Kidney epithelial cell (primary cell): Measurements from ENCODE around the gene LPCAT1. TPM values are rescaled to one million over a fixed set of nuclear protein-coding genes. Genes with fewer than 3 reads are reported as not detected.

ENCODE experiments used
- DNase-seq: peaks from one replicate; pipeline ENCODE4 v3.0.0-alpha.2; 2010; ENCODE audit warnings: low read depth
- H3K27me3 ChIP-seq: 2 replicates; pipeline ENCODE4 v1.6.0; 2011; ENCODE audit warnings: low read length; ENCODE audit not compliant: control insufficient read depth, insufficient read depth
- H3K36me3 ChIP-seq: 2 replicates; pipeline ENCODE4 v1.5.1; 2011; ENCODE audit warnings: low read length; ENCODE audit not compliant: control insufficient read depth, insufficient read depth
- H3K4me3 ChIP-seq: 2 replicates; pipeline ENCODE4 v1.5.1; 2011; ENCODE audit warnings: low read depth, mild to moderate bottlenecking, control low read depth, low read length
- CTCF ChIP-seq: IDR thresholded peaks from 2 replicates; pipeline ENCODE4 v1.5.1; 2011; ENCODE audit warnings: mild to moderate bottlenecking, moderate library complexity, low read length, control low read depth, inconsistent platforms; ENCODE audit not compliant: insufficient read depth, poor library complexity, severe bottlenecking
- total RNA-seq: library from RNA; depleted of rRNA; stranded (reverse); fragments of >200 nt; gene quantifications from 2 replicates; pipeline ENCODE4 v1.2.3, GENCODE V29; 2015

The LPCAT1 gene
- total RNA-seq, 1 donor from 2014 or later: 87.6 TPM

DNA sequence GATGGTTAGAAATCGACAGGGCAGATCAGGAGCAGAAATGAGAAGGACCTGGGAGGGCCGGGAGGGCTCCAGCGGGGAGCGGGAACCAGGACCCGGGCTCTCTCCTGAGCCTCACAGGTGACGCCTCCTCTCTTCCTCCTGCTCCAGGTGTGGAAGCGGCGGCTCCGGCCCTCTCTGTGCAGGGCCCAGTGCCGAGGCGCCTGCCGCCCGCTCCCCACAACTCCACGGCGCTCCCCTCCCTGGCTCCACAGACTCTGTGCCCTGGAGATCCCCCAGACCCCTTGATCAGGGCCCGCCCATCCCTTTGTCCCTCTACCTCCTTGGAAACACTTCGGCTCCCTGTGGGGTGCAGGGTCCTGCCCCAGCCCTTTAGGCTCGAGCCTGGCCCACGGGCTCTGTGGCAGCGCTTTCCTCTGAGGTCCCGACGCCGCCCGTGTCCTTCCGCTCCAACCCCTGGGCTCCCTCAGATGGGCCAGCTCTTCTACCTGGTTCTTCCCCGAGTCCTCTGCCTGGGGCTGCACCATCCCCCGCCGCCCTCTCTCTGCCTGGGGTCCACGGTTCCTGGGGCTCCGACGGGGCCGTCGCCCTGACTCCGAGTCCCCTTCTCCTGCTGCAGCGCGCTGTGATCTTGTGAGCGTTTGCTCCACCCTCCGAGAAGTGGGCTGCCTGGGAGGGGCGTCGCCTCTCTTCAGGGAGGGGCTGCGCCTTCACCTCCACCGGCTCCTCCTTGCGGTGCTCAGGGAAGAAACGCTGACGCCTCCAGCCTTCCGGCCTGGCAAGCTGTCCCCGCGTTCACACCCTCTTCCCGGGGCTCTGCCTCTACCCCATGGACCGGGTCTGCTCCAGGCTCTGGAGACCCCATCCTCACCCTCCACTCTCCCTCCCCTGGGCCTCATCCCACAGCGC is 56.2 kb downstream of the LPCAT1 start:
- Histone ChIP-seq H3K27me3 (no peaks in the 10 kb centered on the region), H3K4me3 (no peak overlapping the region), H3K36me3 (peaks cover 1% of the 10 kb centered on the region)
- no peak for DNase-seq
- no peak for TF ChIP-seq CTCF

GRCh38 chr5:1466631-1467265 is 57.0 kb downstream of the LPCAT1 start:
- Histone ChIP-seq H3K36me3 (peaks cover 1% of the 10 kb centered on the region), H3K4me3 (no peak overlapping the region), H3K27me3 (no peaks in the 10 kb centered on the region)
- no peak for DNase-seq
- no peak for TF ChIP-seq CTCF

- Histone ChIP-seq H3K4me3 (no peak overlapping the region), H3K36me3 (peaks cover 1% of the 10 kb centered on the region), H3K27me3 (no peaks in the 10 kb centered on the region)
- DNase-seq: no peak
- TF ChIP-seq CTCF: no peak
These were observed 57.7 kb downstream of the LPCAT1 start for GRCh38 chr5:1465966-1466471.

- DNase-seq: no peak
- TF ChIP-seq CTCF: no peak
- Histone ChIP-seq H3K36me3 (peaks cover 1% of the 10 kb centered on the region), H3K4me3 (no peak overlapping the region), H3K27me3 (no peaks in the 10 kb centered on the region)
These were observed 58.6 kb downstream of the LPCAT1 start for GRCh38 chr5:1465117-1465516.

GRCh38 chr5:1464511-1464910 is 59.2 kb downstream of the LPCAT1 start:
- no peak for TF ChIP-seq CTCF
- no peak for DNase-seq
- peaks cover 1% of the 10 kb centered on the region for H3K36me3 ChIP-seq
- H3K4me3 ChIP-seq: no peak overlapping the region
- no peaks in the 10 kb centered on the region for H3K27me3 ChIP-seq

DNA sequence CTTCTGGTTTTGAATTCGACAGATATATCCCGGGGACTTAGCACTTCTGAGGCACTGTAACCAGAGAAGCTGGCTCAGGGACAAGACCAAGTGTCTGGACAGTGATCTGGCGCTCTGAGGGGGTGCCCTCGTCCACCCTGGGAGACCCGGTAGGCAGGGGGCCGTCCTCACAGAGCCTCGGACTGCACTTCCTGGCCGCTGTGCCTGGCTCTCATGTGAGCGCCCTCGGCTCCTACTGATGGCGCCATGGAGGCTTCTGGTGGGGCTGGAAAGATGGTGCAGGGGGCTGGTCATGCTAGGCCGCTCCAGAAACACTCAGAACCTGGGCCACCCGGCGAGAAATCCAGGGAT is 59.7 kb downstream of the LPCAT1 start:
- Histone ChIP-seq H3K4me3 (no peak overlapping the region), H3K36me3 (peaks cover 1% of the 10 kb centered on the region), H3K27me3 (no peaks in the 10 kb centered on the region)
- TF ChIP-seq CTCF: no peak
- DNase-seq: no peak
